HUES48 (cell line): Measurements from ENCODE around the gene CAMK2B.

Experiments used
- H3K27ac ChIP-seq: one replicate; pipeline ENCODE4 v1.7.0; 2013; ENCODE audit warnings: low read depth, low read length, inconsistent platforms
- H3K27me3 ChIP-seq: 2 replicates; pipeline ENCODE4 v1.6.1; 2013; ENCODE audit warnings: mild to moderate bottlenecking, low read length; ENCODE audit not compliant: control insufficient read depth, insufficient read depth
- H3K36me3 ChIP-seq: 2 replicates; pipeline ENCODE4 v1.6.1; 2013; ENCODE audit warnings: low read length; ENCODE audit not compliant: control insufficient read depth, insufficient read depth
- H3K4me1 ChIP-seq: 2 replicates; pipeline ENCODE4 v1.6.1; 2013; ENCODE audit warnings: mild to moderate bottlenecking, low read length; ENCODE audit not compliant: control insufficient read depth, insufficient read depth
- H3K4me3 ChIP-seq: 2 replicates; pipeline ENCODE4 v1.5.1; 2013; ENCODE audit warnings: mild to moderate bottlenecking, low read depth, low read length
- H3K9ac ChIP-seq: 2 replicates; pipeline ENCODE4 v1.6.1; 2013; ENCODE audit warnings: mild to moderate bottlenecking, low read depth, low read length, moderate library complexity
- H3K9me3 ChIP-seq: 2 replicates; pipeline ENCODE4 v1.6.1; 2013; ENCODE audit warnings: low read length; ENCODE audit not compliant: control insufficient read depth, insufficient read depth

CAMK2B gene

DNA sequence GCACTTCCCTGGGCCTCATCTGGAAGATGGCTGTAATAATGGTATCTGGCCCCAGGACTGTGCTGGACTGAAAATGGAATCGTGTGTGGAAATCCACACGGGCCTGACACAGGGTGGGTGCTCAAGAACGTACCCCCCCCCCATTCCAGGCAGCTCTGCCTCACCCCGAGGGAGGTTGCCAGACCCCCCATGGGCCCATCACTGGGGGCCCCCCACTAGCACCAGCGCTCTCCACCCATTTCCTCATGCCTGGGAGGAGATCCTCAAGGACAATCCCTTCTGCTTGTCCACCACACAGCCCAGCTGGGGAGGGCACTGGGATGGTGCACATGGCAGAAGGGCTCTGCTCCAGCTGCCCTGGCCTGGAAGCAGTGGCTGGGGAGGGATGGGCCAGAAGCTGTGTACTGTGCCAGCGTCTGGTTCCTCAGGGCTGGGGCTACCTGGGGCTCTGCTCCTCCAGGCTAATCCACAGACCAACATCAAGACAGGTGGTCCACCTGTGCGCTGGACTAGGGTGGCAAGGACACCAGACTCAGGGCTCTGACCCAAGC, 55.4 kb downstream of the CAMK2B start:
- H3K27ac ChIP-seq = no peak overlapping the region

DNA sequence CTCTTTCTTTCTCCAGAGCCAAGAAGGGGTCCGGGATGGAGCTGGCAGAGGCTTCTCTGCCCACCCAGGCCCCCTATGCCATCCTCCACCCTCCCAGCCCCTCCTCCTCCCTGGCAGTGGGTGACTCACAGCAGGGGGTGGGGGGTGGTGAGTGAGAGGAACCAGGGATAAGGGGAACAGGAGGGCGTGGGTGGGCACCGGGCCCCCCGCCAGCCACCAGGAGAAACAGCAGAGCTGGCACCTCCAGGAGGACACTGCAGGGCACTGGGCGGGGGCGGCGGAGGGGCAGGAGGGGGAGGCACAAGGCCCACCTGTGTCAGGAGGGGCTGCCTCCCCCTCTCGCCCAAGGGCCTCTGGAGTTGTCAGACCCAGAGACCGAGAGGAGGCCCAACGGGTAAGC, 56.0 kb downstream of the CAMK2B start:
- H3K27me3 ChIP-seq = peaks cover 19% of the 10 kb centered on the region
- H3K9me3 ChIP-seq = no peaks in the 10 kb centered on the region
- H3K4me1 ChIP-seq = no peaks in the 10 kb centered on the region
- H3K4me3 ChIP-seq = no peak overlapping the region
- H3K36me3 ChIP-seq = no peaks in the 10 kb centered on the region
- H3K27ac ChIP-seq = no peak overlapping the region
- H3K9ac ChIP-seq = no peak overlapping the region

More for the DNA sequence above, 55.4 kb downstream of the CAMK2B start:
- no peaks in the 10 kb centered on the region for H3K36me3 ChIP-seq
- no peaks in the 10 kb centered on the region for H3K4me1 ChIP-seq
- H3K27me3 ChIP-seq = peaks cover 25% of the 10 kb centered on the region
- H3K9me3 ChIP-seq = no peaks in the 10 kb centered on the region
- H3K9ac ChIP-seq = no peak overlapping the region
- H3K4me3 ChIP-seq = no peak overlapping the region

GRCh38 chr7:44268671-44269070, 56.7 kb downstream of the CAMK2B start:
- Histone ChIP-seq H3K9me3 (no peaks in the 10 kb centered on the region), H3K36me3 (no peaks in the 10 kb centered on the region), H3K4me1 (no peaks in the 10 kb centered on the region), H3K4me3 (no peak overlapping the region), H3K27me3 (peaks cover 11% of the 10 kb centered on the region), H3K9ac (no peak overlapping the region), H3K27ac (no peak overlapping the region)

GRCh38 chr7:44267719-44268421, 57.5 kb downstream of the CAMK2B start:
- Histone ChIP-seq H3K4me3 (no peak overlapping the region), H3K27me3 (peaks cover 3% of the 10 kb centered on the region), H3K9ac (no peak overlapping the region), H3K27ac (no peak overlapping the region), H3K36me3 (no peaks in the 10 kb centered on the region), H3K9me3 (no peaks in the 10 kb centered on the region), H3K4me1 (no peaks in the 10 kb centered on the region)

- H3K27me3 ChIP-seq = no peaks in the 10 kb centered on the region
- H3K9ac ChIP-seq = no peak overlapping the region
- H3K4me3 ChIP-seq = no peak overlapping the region
- no peaks in the 10 kb centered on the region for H3K36me3 ChIP-seq
- no peaks in the 10 kb centered on the region for H3K4me1 ChIP-seq
- H3K9me3 ChIP-seq = no peaks in the 10 kb centered on the region
- no peak overlapping the region for H3K27ac ChIP-seq
Measured at GRCh38 chr7:44267178-44267577, 58.2 kb downstream of the CAMK2B start.

- H3K9ac ChIP-seq = no peak overlapping the region
- H3K4me1 ChIP-seq = no peaks in the 10 kb centered on the region
- no peak overlapping the region for H3K27ac ChIP-seq
- H3K4me3 ChIP-seq = no peak overlapping the region
- H3K9me3 ChIP-seq = no peaks in the 10 kb centered on the region
- no peaks in the 10 kb centered on the region for H3K27me3 ChIP-seq
- H3K36me3 ChIP-seq = no peaks in the 10 kb centered on the region
Measured at GRCh38 chr7:44266526-44266925, 58.9 kb downstream of the CAMK2B start.

DNA sequence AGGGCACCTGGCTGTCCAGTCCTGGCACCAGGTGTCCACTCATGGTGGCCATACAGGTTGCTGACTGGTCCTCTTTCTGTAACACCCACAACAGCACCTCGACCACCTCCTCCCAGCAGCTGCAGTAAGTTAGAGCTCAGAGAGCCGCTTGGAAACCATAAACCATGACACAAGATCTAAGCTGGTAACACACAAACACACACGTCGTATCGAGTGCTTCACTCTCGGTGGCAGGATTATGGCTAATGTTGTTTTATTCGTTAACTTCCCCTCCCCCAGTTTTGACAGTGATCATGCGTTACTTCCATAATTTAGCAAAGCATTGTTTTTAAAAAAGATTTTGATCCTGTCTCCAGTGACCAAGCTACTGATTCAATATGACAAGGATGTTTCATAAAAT, 59.7 kb downstream of the CAMK2B start:
- Histone ChIP-seq H3K9ac (no peak overlapping the region), H3K36me3 (no peaks in the 10 kb centered on the region), H3K27me3 (no peaks in the 10 kb centered on the region), H3K4me3 (no peak overlapping the region), H3K27ac (no peak overlapping the region), H3K4me1 (no peaks in the 10 kb centered on the region), H3K9me3 (no peaks in the 10 kb centered on the region)

- no peak overlapping the region for H3K4me3 ChIP-seq
- H3K4me1 ChIP-seq = no peaks in the 10 kb centered on the region
Measured at GRCh38 chr7:44264221-44264931, 61.0 kb downstream of the CAMK2B start.

DNA sequence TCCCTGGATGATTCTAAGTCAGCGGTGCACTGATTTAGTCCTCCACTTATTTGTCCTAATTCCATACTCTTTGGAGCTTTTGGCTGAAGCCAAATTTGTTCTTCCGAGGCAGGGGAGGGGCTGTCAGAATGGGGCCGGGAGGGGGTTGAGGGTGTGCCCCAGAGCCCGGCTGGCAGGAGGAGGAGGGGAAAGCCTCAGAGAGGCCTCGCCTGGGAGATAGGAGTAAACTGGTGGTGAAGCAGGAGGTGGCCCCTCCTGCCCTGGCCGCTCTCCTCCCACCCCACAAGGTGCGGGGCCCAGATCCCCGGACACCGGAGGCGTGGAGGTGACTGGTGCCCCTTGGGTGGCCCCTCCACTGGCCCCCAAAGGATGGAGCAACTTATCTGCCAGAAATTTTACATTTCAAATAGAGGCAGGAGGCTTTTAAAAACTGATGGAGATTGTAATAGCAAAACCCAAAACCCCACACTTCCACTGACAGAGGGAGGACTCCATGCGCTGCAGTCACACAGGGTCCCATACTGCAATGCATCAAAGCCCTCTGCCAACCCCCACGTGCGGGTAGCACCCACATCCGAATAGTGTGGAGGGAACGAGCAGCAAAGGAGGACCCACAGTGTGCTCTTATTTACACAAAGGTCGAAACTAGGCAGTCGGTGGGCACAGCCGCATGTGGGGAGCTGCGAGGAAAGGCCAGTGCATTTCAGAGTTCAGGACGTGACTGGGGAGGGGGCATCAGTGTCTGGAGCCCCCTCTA, 61.9 kb downstream of the CAMK2B start:
- Histone ChIP-seq H3K9ac (no peak overlapping the region), H3K27me3 (no peaks in the 10 kb centered on the region), H3K27ac (no peak overlapping the region), H3K4me1 (no peaks in the 10 kb centered on the region), H3K9me3 (no peaks in the 10 kb centered on the region), H3K36me3 (no peaks in the 10 kb centered on the region), H3K4me3 (no peak overlapping the region)

More at GRCh38 chr7:44264221-44264931, 61.0 kb downstream of the CAMK2B start:
- H3K27me3 ChIP-seq = no peaks in the 10 kb centered on the region
- no peak overlapping the region for H3K9ac ChIP-seq
- no peak overlapping the region for H3K27ac ChIP-seq
- no peaks in the 10 kb centered on the region for H3K36me3 ChIP-seq
- H3K9me3 ChIP-seq = no peaks in the 10 kb centered on the region

- H3K27ac ChIP-seq = no peak overlapping the region
- H3K36me3 ChIP-seq = no peaks in the 10 kb centered on the region
- H3K27me3 ChIP-seq = no peaks in the 10 kb centered on the region
- no peaks in the 10 kb centered on the region for H3K4me1 ChIP-seq
- H3K9me3 ChIP-seq = no peaks in the 10 kb centered on the region
- H3K9ac ChIP-seq = no peak overlapping the region
- H3K4me3 ChIP-seq = no peak overlapping the region
Measured at GRCh38 chr7:44262031-44262430, 63.4 kb downstream of the CAMK2B start.

DNA sequence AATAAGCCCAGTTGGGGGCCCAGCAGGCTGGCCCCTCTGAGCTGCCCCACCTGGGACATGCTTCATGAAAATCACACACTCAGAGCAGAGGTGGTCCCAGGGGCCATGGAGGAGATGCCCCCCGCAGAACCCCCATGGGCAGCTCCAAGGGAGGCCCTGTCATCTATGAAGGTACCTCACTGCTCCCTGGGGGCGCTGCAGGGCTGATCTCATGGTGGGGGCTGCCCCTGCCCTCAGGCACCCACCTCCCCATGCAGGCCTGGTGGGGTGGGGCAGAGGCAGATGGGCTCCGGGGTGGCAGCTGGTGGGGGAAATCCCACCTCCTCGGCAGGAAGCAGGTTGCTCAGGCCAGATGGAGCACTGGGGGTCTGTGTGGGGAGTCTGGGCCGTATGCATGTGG, 64.2 kb downstream of the CAMK2B start:
- no peak overlapping the region for H3K9ac ChIP-seq

More for the DNA sequence above, 64.2 kb downstream of the CAMK2B start:
- no peak overlapping the region for H3K4me3 ChIP-seq
- H3K27me3 ChIP-seq = no peaks in the 10 kb centered on the region
- no peaks in the 10 kb centered on the region for H3K9me3 ChIP-seq
- H3K27ac ChIP-seq = no peak overlapping the region
- no peaks in the 10 kb centered on the region for H3K4me1 ChIP-seq
- H3K36me3 ChIP-seq = no peaks in the 10 kb centered on the region
